MCF 10A (cell line): ENCODE data around the gene NRARP. TPM values are rescaled to one million over a fixed set of nuclear protein-coding genes. Genes with fewer than 3 reads are reported as not detected.

Source experiments
- BruUV-seq: library from RNA; stranded (reverse); fragments of 400-500 nt; replicated peaks from 2 replicates; lab custom pipeline; 2021; lab: Mats Ljungman, UMichigan
- CTCF ChIA-PET: fragments of 300-600 bp; sonication (Branson Sonifier 250); formaldehyde crosslinking; extraction: SDS; loops from one replicate; lab custom pipeline; 2021; ENCODE audit warnings: antibody characterized with exemption, inconsistent platforms; lab: Yijun Ruan, JAX
- POLR2A ChIA-PET: fragments of 300-600, 350-650 bp; sonication (Branson Sonifier 250); formaldehyde crosslinking; extraction: SDS; loops from one replicate; lab custom pipeline; 2020; ENCODE audit warnings: antibody characterized with exemption, inconsistent platforms; lab: Yijun Ruan, JAX
- DNase-seq: peaks from one replicate; pipeline ENCODE4 v3.0.0-alpha.2; 2018; ENCODE audit not compliant: unreplicated experiment
- H3K27ac Mint-ChIP-seq: one replicate; pipeline ENCODE4 v1.8.0; 2022; ENCODE audit warnings: mild to moderate bottlenecking, low read depth, mixed read lengths; ENCODE audit not compliant: unreplicated experiment
- H3K27me3 Mint-ChIP-seq: one replicate; pipeline ENCODE4 v1.8.0; 2022; ENCODE audit warnings: mixed read lengths; ENCODE audit not compliant: insufficient read depth, unreplicated experiment
- H3K36me3 Mint-ChIP-seq: one replicate; pipeline ENCODE4 v1.8.0; 2022; ENCODE audit warnings: mild to moderate bottlenecking, moderate library complexity, mixed read lengths; ENCODE audit not compliant: insufficient read depth, unreplicated experiment
- H3K4me1 Mint-ChIP-seq: one replicate; pipeline ENCODE4 v1.8.0; 2022; ENCODE audit warnings: mixed read lengths; ENCODE audit not compliant: insufficient read depth, unreplicated experiment
- H3K4me3 Mint-ChIP-seq: one replicate; pipeline ENCODE4 v1.8.0; 2022; ENCODE audit warnings: mild to moderate bottlenecking, moderate library complexity, mixed read lengths; ENCODE audit not compliant: unreplicated experiment
- H3K9me3 Mint-ChIP-seq: one replicate; pipeline ENCODE4 v1.8.0; 2022; ENCODE audit warnings: mixed read lengths; ENCODE audit not compliant: unreplicated experiment
- CTCF ChIP-seq: fragments of 200-600 bp; IDR thresholded peaks from one replicate; pipeline ENCODE4 v1.8.0; 2022; ENCODE audit warnings: antibody characterized with exemption, mild to moderate bottlenecking; ENCODE audit not compliant: unreplicated experiment
- intact Hi-C: fragments of 100-400 bp; cut with micrococcal nuclease; formaldehyde crosslinking; loops from 2 replicates; pipeline ENCODE4 v1.14.1; 2022
- total RNA-seq: library from RNA; stranded (reverse); gene quantifications from 2 replicates; pipeline ENCODE4 v1.2.3, GENCODE V29; 2022

NRARP gene
- total RNA-seq, 1 experiment from 2014 or later: 1.4 TPM

- no peak for TF ChIP-seq CTCF
- no peaks in the 10 kb centered on the region for H3K36me3 Mint-ChIP-seq
- H3K27ac Mint-ChIP-seq: no peak overlapping the region
- intact Hi-C loops: no loop called here
- POLR2A ChIA-PET: no interaction called here
- H3K4me1 Mint-ChIP-seq: no peaks in the 10 kb centered on the region
- CTCF ChIA-PET: interaction anchor here (1.1 kb wide), 1 partner anchor 126 kb away, joined by 5 read pairs; no protein-coding TSS in a partner anchor
- no peaks in the 10 kb centered on the region for H3K27me3 Mint-ChIP-seq
- DNase-seq: no peak
- no peaks in the 10 kb centered on the region for H3K9me3 Mint-ChIP-seq
- no peak overlapping the region for H3K4me3 Mint-ChIP-seq
- BruUV-seq: no TSS peak
Observed at GRCh38 chr9:137318602-137319001, 16.5 kb upstream of the NRARP start.

GRCh38 chr9:137317718-137318511 lies 15.8 kb upstream of the NRARP start:
- no TSS peak for BruUV-seq
- no peak for DNase-seq
- CTCF ChIA-PET: interaction anchor here (1.1 kb wide), 1 partner anchor 127 kb away, joined by 5 read pairs; no protein-coding TSS in a partner anchor
- intact Hi-C loops: no loop called here
- no peak for TF ChIP-seq CTCF
- no peak overlapping the region for H3K27ac Mint-ChIP-seq
- no peaks in the 10 kb centered on the region for H3K9me3 Mint-ChIP-seq
- H3K4me1 Mint-ChIP-seq: no peaks in the 10 kb centered on the region
- H3K4me3 Mint-ChIP-seq: no peak overlapping the region
- no peaks in the 10 kb centered on the region for H3K27me3 Mint-ChIP-seq
- POLR2A ChIA-PET: no interaction called here
- no peaks in the 10 kb centered on the region for H3K36me3 Mint-ChIP-seq

GRCh38 chr9:137317021-137317717 lies 15.1 kb upstream of the NRARP start:
- Mint-ChIP-seq H3K36me3 (no peaks in the 10 kb centered on the region), H3K4me1 (no peaks in the 10 kb centered on the region), H3K27ac (no peak overlapping the region), H3K9me3 (no peaks in the 10 kb centered on the region), H3K4me3 (no peak overlapping the region), H3K27me3 (no peaks in the 10 kb centered on the region)
- no TSS peak for BruUV-seq
- intact Hi-C loops: no loop called here
- DNase-seq: no peak
- no peak for TF ChIP-seq CTCF
- ChIA-PET CTCF (no interaction called here), POLR2A (no interaction called here)
